HG02588 (cell line): ENCODE measurements around the gene ETS1.
A peak's percentile ranks its signal among the peaks of the same experiment; 100 is the strongest.

Source experiments
- ATAC-seq: cut with Tn5 transposase; IDR thresholded peaks from one replicate; pipeline ENCODE4 v1.9.1; 2021; ENCODE audit warnings: mild to moderate bottlenecking, moderate library complexity; ENCODE audit not compliant: unreplicated experiment

The ETS1 gene

DNA sequence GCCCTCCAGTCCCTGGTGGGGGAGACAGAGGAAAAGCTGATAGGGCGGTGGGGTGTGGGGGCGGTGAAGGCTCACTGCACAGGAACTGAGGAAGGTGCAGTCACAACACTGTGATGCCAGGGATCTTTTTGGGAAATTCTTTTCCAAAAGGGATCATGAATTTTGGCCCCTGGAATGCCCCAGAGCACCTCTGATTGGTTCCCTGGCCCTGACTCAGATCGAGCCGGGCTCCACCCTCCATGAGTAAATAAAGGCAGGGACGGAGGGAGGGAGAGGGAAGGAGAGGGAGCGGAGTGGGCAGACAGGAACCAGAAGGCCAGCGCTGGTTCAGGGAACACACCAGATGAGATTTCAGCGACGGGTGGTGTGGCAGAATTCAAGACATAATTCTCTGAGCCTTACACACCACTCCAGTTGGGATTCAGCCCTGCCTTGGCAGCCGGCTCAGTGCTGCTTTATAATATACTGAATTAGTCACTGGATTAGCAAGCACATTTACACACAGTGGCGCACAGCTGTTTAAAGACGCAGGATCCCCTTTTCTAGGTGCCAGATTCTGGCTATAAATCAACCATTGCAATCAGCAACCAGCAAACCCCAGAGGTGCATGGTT is 80.3 kb downstream of the ETS1 start:
- no peak for ATAC-seq

DNA sequence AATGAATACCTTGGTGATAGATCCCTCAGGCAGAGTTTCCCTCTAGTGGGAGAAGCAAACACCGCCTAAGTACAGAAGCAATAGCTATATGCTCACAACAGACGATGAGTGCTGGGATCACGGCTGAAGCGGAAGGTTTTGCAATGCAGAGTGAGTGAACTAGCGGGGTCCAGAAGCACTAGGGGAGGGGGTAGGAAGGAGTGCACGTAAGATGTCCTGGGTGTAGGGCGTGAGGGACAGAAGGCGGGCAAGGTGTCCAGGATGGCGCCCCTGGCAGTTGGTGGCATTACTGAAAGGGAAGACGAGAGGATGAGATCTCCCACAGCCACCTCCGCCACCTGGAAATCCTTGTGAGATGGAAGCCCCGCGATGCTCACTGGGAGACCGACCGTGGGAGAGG is 81.0 kb downstream of the ETS1 start:
- no peak for ATAC-seq

DNA sequence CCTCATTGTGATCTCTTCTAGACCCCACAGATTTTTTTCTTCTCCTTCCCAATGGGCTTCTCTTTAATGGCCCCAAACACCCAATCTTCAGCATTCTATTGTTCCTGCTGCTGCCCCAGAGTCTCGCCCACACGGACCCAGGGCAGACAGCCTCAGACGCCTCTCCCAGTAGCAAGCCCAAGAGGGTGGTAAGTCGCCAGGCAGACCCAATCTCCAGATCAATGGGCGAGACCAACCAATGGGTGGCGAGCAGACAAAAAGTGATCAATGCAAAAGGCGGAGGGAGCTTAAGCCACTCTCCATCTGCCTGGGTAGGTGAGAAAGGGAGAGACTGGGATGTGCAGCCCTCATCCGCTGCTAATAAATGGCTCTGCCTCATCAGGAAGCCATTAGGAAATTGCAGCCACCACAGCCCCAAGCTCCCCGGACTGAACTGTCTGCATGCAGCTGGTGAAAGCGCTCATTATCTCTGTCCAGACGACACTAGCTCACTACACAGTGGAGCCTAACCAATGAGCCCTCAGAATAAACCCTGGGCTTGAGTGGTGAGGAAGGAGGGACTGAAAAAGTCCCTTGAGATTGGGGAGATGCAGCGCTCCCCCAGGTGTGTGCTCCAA is 81.8 kb downstream of the ETS1 start:
- no peak for ATAC-seq

DNA sequence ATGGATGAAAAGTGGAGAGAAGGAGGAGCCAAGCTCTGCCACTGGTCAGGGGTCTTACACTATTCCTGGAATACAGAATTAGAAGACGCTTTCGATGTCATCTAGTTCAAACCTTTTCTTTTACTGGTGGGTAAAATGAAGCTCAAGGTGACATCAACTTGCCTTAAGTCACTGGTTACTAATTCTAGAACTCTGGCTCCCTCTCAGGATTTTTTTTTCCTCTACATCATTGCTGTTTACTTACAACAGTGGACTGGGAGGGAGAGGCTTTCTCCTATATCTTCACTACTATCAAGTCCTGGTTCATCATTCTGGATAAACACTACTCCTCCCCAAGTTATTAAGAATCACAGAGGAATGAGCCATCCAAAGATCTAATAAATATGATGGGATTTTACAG is 82.9 kb downstream of the ETS1 start:
- no peak for ATAC-seq

DNA sequence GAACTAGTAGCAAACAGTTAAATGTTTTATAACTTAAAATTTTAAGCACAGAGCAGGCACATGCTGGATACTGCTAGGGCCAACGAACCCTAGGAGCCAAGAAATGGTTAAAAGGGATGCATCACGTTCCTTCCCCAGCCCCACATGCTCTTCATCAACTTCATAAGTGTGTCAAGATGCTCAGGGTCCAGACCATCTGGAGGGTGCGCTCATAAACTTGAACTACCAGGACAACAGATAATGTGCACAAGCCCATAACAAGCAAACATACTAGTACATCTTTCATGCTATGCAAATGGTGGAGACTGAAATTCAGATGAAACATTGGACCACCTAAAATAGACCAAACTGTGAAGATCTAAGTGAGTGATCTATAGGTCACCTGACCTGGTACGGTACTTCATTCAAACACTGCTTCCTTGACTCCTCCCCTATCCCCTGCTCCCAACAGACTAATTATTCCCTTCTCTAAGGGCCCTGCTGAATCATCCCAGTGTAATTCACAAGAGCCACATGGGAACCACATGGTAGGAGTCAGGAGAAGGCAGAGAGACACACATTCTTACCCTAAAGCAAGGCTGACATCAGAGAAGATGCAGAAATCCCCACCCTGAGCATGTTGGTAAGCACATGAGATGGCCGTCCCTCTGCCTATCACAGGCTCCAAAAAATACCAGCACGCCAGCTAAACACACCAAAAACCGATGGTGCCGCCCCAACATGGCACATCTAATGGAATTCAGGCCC is 83.9 kb downstream of the ETS1 start:
- no peak for ATAC-seq

DNA sequence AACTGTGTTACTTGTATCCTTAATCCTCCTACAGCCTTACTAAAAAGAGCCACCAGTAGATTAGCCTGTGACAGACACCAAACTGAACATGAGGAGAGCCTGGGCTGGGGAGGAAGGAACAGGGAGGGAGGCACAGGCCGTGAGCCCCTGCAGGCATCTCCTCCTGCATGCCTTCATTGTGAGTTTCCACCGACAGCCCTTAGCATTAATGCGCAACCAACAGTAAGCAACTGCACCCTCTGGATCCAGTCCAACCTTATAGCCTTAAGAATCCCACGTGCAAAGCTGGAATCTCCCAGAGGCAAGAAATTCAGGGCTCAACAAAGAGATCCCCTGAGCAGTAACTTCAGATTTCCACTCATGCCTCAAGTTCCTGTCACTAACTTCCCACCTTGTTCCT is 84.6 kb downstream of the ETS1 start:
- ATAC-seq = no peak

DNA sequence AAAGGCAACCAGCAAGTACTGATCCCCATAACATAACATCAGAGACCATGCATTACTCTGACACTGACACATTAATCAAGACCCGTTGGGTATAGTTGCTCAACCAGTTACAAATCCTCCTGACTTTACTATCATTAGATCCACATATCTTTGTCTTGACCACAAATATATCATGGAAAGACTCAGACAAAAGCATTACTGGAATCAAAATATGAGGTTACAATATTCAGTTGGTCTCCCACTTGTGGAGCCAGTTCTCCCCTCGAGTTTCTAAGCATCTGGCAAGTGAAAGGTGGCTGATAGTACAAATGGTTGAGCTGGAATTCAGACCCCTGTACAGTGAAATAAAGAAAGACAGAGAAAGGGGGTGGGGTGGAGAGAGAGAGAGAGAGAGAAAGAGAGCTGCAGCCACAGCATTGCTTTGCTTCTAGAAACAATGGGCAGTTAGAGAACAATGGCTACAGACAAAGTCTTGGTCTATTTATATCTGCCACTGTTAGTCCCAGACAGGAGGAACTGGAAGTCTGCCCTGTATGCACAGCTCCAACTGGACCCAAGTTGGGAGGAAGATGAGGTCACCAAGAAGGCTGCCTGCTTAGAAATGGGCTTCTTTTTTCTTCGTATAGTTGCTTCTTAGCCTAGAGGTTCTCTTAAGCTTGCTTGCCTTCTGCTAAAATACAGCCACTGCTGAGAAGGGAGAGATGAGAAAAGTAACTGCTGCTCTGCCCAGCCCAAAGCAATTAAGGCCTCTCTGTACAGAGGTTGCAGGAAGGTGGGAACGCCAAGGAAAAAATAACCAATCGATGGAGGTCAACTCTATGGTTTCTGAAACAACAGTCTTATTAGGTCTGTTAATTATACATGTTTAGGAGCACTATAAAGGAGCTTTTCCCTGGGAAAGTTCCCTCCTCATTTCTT is 85.5 kb downstream of the ETS1 start:
- no peak for ATAC-seq

DNA sequence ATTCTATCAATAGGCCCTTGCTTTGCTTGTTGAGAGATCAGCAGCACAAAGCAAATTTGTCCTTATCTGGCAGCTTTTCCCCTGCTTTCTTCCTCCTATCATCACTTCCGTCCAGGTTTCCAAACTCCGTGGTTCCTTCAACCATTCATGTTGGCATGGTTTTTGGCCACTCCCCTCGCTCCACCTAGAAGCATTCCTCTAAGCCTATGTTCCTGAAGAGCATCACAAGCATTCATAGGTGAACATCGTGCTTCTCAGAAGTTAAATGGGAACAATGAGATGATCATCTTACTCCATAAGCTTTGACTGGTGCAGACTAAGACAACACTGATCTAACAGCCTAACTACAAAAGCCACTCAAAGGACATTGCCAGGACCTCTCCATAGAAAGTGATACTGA is 86.3 kb downstream of the ETS1 start:
- no peak for ATAC-seq

DNA sequence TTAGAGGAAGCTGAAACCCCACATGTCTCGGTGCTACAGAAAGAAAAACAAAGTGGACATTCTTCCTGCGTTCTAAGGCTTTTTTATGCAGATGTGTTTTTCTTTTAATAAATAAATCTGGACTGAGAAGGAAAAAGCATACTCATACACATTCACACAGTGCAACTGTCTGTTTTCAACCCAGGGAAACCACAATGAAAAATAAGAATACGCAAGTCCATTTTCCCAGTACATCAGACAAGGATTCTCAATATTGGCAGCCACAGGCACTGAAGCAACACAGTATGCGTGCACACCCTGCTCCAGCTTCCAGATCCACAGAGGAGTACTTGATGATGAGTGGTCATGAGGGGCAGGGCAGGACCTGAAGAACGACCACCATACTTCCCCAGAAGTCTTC is 86.9 kb downstream of the ETS1 start:
- no peak for ATAC-seq

DNA sequence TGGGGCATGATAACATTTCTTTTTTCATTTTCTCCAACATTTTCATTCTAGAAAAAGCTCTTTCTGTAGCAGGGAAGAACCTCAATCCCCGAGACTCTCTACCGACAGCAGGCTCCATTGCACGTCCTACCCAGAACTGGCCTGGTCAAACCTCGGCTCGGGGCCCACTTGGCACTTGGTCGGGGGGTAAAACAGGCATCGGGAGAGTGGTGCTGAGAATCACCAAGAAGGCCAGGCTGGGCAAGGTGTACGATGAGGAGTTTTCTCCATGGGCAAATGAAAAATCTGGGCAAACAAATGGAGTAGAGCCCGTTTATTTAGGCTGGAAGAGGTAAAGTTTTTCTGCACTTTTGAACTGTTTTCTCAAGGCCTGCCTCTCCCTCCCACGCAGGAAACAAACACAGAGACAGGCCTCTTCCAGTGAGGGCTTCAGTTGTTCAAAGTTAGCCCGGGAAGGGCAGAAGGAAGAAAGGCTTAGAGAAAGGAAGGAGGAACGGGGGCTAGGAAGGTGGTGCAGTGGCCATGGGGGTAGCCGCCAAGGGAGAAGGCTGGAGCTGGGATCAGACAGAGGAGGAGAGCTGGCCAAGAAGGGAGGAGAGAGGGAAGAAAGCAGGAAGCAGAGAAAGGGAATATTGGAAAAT is 87.6 kb downstream of the ETS1 start:
- ATAC-seq = no peak

DNA sequence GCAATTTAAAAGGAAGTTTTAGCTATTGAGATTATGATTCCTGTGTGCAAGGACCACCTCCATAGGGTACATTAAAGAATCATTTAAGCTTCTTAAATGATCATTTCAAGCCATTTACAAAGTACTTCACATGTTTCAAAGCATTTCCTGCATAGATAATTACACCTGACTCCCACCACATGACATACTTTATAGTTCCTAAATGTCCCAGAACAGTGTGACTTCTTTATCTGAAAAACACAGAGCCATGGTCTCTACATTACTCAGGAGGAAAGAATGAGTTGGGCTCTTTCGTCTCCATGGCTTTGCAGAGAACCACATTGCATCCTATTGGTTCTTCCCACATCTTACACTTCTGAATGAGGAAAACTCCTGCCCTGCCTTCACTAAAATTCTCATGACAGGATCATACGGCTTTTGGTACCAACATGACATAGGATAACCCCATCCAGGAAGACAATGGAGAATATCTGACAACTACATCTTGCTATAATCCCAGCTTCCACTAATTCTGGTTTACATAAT is 88.6 kb downstream of the ETS1 start:
- ATAC-seq = no peak

DNA sequence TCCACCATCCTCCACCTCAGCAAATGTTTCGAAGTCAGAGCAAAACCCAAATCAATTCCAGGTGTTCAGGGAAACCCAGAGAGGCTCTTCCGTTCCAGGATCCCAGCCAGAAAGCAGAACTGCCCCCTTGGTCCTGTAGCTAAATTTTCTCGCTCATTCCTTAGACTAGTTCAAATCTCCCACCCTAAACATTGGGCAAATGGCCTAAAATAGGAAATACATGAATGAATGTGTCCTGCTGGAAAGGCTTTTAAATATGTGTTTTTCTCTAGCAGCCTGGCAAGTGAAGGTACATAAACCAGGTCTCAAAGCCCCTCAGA is 89.6 kb downstream of the ETS1 start:
- ATAC-seq = no peak

DNA sequence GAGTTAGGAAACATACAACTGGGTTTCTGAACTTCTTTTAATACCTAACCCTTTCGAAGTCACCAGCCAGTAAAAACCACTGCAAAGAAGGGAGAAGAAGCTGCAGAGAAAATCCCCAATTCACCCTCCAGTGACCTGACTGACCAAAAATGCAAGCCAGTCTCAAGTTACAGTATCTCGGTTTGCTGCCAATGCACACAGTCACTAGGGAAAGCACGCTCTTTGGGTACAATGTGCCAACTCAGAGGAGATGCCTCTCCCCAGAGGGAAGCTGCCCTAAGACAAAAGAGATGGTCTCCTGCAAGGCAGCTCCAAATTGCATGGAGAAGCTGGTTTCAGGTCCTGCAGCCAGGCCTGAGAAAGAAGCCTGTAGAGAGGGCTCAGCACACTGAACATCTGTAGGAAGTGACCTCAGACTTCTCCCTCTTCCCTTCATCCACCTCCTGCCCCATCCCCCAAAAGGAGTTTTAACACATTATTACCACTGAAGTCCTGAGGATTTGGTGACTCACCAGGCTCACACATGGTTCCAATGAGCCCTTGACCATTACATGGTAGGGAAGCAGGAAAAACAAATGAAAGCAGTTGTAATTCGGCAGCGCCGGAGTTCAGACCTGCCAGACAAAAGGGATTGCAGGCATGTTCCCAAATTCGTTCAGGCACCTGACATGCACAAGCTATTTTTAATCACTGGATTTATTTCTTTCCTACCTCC is 90.1 kb downstream of the ETS1 start:
- ATAC-seq = peak; percentile 74

DNA sequence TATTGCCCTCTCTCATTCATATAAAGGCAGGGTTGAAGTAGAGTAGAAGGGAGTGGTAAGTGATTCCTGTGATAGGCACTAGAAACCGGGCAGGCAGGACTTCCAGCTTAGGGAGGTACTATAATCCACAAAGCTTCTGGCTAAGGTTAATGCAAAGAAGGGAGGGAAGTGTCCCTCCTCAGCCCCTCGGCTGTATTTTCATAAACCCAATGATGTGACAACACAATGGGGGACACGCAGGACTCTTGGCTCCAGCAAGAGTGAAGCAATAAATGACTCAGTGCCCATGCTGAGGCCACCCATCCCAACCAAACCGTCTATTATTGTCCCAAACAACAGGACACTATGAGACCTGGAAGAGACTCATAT is 90.7 kb downstream of the ETS1 start:
- ATAC-seq = no peak

DNA sequence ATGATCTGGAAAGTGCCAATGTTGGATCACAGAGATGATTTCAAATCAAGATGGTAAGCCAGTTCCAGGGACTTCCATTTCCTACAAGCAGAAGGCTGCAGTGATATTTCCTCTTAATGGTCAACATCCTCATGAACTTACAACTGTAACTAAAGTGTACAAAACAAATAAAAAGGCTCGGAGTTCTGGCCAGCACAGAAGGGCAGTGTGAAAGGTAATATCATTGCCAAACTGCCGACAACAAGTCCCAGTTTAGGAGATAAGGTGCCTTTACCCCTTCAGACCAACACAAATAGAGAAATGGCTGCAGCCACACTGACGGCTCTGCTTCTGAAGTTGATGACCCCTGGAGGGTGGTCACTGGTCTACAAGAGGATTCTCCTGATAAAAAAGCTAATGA is 91.1 kb downstream of the ETS1 start:
- ATAC-seq = peak; percentile 3

DNA sequence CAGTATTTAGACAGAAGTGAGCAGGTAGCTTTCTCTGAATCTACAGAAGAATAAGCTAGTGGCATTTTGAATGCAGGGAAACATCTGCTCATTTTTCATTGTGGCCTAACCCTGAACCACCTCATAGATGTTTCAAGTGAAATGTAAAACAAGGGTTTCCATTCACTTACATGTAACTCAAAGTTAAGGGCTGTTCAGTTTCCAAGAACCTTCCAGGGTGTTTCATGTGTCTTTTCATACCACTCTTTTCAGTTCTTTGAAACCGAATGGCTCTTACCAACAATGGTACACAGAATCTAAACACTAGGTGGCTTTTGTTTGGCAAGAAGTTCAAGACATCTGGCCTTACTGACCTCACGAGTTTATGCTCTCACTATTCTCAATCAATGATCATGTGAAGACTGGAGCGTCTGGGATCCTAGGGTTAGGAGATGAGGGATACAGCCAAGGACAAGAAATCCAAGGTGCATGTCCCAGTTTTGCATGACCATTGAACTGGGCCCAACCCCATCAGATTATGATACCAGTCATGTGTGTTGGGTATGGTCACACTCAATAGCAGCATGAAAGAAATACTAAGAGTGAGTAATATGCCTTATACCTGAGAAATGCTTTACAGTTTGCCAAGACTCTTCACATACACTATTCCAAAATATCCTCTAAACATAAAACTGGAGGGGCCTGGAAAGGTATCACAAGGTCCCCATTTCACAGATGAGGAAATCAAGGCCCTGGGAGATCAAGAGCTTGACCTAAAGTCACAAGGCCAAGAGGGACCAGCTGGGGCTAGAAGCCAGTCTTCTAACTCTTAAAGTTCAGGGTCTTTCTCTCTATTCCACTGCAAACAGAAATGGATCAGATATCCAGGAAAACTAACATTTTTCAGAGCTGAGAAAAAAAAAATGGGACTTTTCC is 92.7 kb downstream of the ETS1 start:
- no peak for ATAC-seq

DNA sequence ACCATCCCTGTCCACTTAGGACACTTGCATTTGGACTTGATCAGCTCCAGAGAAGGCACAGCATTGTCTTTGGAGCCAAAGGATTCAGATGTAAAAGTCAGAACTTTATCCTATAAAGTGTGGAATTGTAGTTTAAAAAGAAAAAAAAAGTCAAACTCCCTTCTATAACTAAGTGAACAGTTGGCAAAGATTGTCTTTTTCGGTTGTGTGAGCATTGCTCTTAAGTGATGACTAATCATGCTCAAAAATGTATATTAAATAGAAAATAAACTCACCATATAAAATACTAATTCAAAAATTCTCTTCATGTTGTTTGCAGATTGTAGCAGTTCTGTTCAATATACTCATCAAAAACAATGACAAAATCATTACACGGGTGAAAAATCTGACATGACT is 93.8 kb downstream of the ETS1 start:
- no peak for ATAC-seq

DNA sequence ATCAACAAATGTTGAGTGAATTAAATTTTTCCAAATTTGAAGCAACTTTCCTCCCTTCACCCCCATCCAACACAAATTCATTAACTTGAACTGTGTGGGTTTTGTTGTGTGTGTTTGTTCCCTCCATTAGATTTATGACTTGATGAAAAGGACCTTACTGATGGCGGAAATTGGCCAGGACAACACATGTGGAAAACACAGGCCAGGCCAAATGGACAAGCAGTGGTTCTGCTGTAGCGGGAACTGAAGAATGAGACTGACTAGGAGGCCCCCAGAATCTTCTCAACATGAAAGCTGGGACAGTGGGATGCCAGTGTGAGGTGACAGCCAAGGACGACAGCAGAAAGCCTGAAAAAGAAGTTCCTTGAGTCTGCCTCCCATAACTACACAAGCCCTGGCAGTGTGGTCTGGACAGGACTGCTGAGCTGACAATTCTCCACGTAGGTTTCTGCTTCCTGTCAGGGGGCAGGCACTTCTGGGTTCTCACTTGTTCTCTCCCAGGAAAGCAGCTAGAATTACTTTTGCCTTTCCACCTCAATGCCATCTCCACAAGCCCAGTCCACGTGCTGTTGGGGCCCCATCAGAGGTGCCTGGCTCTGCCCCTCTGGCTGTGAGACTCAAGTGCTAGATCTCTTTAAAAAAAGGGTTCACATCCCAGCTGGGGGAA is 94.3 kb downstream of the ETS1 start:
- ATAC-seq = no peak

DNA sequence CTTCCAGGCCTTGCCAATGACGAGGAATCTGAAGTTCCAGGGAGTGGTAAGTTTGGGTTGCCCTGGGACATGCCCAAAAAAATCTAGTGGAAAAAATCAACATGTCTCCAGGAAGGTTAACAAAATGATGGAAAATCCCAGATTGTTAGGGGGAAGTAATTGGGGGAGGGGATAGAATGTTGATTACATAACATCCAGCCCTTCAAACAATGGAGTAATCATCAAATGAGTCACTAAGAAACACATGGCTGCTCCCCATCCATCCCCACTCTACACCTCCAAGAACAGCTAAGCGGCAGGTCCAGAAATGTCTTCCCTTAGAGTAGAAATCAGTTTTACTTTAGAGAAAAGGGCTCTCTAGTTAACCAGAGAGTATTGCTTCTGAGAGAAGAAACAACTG is 94.9 kb downstream of the ETS1 start:
- no peak for ATAC-seq
